DMS114 treated with DMSO at 0.1 percent for 48 hours (cell line): ENCODE results near the gene SELENBP1.
A peak's percentile ranks its signal among the peaks of the same experiment; 100 is the strongest.
"Not testable (repeated sequence)": the region's sequence is repeated elsewhere in the genome, so short reads cannot be mapped to it uniquely, and the experiment has no call there.

Experiments used
- DNase-seq: peaks from one replicate; lab custom pipeline; 2025; ENCODE audit not compliant: unreplicated experiment; lab: John Stamatoyannopoulos, UW

The SELENBP1 gene

DNA sequence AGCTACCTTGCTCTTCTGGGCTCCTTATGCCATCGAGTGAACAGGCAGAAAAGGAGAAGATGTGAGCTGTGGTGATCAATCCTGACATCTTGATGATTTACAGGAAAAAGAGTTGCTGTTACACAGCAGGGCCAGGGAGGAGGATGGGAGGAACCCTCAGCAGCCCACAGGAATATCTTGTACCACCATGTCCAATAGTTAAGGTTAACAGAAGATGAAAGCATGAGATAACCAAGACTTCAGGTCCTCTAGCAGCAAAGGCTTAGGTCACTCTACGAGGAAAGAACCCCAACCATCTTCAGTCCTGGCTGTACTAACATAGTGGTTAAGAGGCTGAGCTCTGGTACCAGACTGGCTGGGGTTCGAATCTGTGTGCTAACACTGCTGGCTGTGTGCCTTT is 12.1 kb upstream of the SELENBP1 start:
- no peak for DNase-seq

DNA sequence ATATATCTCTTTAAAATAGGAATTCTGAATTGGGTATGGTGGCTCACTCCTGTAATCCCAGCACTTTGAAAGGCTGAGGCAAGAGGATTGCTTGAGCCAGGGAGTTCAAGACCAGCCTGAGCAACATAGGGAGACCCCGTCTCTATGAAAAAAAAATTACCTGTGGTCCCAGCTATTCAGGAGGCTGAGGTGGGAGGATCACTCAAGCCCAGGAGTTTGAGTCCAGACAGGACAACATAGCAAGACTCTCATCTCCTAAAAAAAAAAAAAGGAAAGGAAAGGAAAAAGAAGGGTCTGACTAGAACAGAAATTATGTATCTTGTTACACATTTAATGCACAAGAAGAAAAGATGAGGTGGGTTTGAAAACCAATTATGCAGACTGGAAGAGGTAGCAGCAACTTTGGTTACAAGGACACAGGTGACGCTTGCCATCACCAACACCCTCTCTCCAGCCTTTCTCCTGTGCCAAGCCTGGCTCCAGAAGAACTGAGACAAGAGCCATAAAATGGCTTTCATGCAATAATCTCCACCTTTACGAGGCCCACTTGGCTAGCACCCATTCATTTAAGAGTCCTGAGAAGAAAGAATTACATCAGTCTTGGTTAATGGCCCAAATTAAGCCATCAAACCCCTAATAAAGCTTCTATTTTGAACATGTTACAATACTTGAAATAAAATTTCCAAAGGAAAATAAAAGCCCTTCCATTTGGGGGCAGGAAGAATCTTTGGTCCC is 4.8 kb upstream of the SELENBP1 start:
- DNase-seq: no peak

GRCh38 chr1:151373196-151373595 is 691 bp upstream of the SELENBP1 start:
- no peak for DNase-seq

- no peak for DNase-seq
Measured at GRCh38 chr1:151371370-151372057, 991 bp downstream of the SELENBP1 start.

DNA sequence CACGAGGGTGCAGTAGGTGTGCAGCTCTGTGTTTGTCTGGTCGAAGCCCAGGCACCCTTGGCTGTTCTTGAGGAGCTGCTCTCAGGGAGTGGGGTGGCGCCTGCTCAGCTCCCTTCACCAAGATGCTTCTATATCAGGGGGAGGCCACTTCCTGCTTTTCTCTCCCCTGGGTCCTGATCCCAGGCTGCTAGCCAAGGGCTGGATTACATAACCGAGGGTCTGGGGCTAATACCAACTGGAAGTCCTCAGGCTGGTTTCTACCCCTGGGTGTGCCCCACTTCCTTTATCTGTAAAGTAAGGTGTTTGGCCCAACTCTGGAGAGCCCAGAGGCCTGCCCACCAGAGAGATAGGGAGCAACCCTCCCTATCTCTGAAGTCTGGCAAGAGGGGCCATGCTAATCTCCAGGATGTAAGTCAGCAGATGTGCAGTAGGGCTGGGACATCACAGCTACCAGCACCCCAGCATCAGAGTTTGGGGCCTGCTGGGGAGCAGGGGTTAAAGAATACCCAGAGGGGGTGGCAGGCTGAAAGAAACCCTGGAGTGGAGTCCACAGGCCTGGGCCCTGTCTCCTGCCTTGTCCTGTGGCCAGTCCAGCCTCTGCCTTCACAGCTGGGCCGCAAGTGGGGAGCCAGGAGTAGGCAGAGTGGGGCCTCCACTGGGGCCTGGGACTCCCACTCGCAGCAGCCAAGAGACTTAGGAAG is 2.1 kb downstream of the SELENBP1 start:
- no peak for DNase-seq

DNA sequence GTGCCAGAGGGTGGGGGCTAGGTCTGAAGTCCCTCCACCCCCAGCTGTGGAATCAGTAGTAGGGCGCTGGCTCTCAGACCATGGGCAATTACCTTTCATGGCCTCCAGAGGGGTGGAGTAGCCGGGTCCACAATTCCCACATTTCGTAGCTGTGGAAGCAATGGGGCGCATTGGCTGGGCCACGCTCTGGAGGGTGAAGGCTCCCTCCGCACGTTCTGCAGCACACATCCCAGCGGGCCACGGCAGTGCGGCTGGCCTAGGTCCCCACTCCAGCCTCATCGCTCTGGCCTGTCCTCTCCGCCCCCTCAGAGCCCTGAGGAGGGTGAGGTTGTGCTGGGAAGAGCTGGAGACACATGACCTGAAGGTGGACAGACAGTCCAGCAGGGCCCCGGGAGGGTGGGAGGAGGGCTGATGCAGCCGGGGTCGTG is 2.9 kb downstream of the SELENBP1 start:
- DNase-seq: no peak

GRCh38 chr1:151369302-151369610 is 3.2 kb downstream of the SELENBP1 start:
- DNase-seq: no peak

GRCh38 chr1:151368393-151369301 is 3.9 kb downstream of the SELENBP1 start:
- no peak for DNase-seq

GRCh38 chr1:151367658-151368392 is 4.7 kb downstream of the SELENBP1 start:
- no peak for DNase-seq

GRCh38 chr1:151364996-151365395 is 7.5 kb downstream of the SELENBP1 start:
- no peak for DNase-seq

DNA sequence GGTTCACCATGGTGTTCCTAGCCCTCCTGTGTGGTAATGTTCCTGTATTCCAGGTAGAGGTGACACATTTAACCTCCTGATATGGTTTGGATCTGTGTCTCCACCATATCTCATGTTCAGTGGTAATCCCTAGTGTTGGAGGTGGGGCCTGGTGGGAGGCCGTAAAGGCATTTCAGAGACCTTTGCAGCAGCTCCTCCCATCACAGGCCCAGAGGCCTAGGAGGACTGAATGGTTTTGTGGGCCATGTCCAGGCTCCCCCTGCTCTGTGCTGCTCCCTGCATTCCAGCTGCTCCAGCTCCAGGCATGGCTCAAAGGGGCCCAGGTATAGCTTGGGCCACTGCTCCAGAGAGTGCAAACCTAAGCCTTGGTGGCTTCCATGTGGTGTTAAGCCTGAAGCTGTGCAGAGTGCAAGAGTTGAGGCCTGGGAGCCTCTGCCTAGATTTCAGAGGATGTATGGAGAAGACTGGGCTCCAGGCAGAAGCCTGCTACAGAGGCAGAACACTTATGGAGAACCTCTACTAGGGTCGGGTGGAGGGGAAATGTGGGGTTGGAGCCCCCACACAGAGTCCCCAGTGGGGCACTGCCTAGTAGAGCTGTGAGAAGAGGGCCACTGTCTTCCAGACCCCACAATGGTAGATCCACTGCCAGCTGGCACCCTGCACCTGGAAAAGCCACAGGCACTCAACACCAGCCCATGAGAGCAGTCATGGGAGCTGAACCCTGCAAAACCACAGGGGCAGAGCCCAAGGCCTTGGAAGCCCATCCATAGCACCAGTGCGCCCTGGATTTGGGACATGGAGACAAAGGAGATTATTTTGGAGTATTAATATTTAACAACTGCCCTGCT is 10.0 kb downstream of the SELENBP1 start:
- no peak for DNase-seq

DNA sequence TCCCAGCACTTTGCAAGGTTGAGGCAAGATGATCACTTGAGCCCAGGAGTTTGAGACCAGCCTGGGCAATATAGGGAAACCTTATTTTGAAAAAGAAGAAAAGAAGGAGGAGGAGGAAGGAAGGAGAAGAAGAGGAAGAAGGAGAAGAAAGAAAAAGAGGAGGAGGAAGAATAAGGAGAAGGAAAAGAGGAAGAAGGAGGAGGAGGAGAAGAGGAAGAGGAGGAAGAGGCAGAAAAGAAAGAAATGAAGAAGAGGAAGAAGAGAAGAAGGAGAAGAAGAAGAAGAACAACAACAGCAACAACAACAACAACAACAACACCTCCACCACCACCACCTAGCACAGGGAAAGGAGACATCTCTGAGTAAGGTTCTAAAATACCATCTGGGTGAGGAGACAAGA is 10.6 kb downstream of the SELENBP1 start:
- DNase-seq: no peak

DNA sequence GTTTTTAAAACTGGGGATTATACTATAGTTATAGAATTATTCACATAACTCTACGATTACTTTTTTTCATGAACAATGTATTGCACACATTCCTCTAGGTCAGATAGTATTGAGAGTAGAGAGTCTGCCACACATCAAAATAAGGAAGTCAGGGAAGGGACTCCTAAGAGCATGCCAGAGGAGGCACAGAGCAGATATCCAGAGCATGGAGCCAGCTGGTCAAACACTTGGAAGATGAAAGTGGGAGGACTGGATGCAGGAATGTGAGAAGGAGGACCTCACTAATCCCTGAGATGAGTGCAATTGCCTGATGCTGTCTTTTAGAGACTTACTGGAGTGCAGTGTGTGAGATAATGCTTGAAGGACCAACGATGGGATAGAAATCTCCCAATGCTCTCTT is 15.8 kb downstream of the SELENBP1 start:
- no peak for DNase-seq

DNA sequence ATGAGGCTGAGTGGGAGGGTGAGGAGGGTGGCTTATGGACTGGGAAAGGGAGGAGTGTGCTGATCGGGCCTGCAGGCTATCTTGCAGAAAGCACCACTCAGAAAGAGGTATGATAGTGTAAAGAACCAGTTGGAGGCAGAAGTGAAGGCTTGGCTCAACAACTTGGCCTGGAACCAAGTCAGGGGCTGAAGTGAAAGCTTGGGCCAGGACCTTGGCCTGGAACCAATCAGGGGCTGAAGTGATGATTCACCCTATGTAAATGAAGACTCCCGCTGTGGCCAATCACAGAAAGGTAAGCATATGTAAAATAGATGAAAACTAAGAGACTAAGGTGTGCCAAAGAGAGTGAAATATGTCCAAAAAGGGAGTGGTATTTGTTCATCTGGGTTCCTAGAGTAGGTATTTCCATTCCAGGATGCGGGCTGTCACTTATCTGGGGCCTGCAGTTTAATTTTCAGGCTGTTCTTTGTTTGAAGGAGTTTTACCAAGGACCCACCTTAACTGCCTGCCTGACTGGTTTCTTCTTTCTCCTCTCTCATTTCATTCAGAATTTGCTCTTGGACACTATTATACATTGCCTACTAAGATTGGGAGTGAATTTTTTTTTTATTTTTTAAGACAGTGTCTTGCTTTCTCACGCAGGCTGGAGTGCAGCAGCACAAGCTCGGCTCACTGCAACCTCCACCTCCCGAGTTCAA is 20.3 kb downstream of the SELENBP1 start:
- no peak for DNase-seq

DNA sequence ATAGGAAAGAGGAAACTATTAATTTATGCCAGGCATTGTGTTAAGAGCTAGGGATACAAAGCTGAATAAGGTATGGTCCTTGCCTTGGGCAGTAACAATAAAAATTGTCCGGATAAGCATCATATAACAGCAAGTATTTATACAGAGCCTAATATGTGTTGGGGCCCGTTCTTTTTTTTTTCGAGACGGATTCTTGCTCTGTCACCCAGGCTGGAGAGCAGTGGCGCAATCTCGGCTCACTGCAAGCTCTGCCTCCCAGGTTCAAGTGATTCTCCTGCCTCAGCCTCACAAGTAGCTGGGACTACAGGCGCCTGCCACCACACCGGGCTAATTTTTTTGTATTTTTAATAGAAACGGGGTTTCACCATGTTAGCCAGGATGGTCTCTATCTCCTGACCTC is 22.2 kb downstream of the SELENBP1 start:
- not testable (repeated sequence) for DNase-seq

DNA sequence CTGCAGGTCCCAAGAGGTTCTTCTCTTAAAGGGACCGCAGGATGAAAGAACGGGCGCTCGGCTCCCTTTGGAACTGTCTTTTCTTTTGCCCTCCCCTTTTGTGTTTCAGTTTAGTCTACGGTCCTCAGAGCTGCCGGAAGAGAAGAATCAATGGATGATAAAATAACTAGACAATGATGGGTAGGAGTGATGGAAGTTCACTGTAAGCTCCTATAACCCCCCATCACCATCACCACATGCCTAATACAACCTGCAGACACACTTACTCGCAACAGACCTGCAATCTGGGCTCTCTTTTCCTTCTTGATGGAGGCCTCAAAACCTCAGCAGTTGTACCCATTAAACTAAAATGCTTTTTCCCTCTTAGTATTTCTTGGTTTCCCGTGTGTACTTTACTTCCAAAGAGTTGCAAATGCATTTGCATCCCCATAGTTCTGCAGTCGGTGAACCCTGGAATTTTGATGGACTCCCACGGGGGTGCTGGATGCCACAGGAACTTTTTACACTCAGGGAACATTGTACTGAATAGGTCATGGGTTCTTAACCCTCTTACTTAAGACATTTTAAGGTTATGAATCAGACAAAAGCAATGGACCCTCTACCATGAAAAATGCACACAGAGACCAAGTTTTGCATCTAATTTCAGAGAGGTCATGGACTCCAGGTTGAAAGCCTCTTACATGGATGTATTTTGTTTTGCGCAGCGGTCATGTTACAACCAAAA is 24.8 kb downstream of the SELENBP1 start:
- no peak for DNase-seq

GRCh38 chr1:151346769-151347522 is 25.6 kb downstream of the SELENBP1 start, which contains the start of gene RFX5:
Gene RFX5, minus strand, starts transcription at chr1:151347252. Its CDS starts 932 bp downstream, at chr1:151346320.
- DNase-seq: peak; percentile 100
